Measurements from ENCODE around the gene NRG2. TPM values are rescaled to one million over a fixed set of nuclear protein-coding genes. Genes with fewer than 3 reads are reported as not detected.
A peak's percentile ranks its signal among the peaks of the same experiment; 100 is the strongest.

The NRG2 gene
- total RNA-seq, 3 donors from 2014 or later, result 5.9 to 16.5 (median 7.2) TPM

GRCh38 chr5:139961435-139962157 lies 81.5 kb downstream of the NRG2 start:
- H3K4me1 ChIP-seq, result peaks cover 0 to 2% of the 10 kb centered on the region in 2 donors
- no peak overlapping the region for H3K27ac ChIP-seq
- no peaks in the 10 kb centered on the region for H3K9me3 ChIP-seq
- DNase-seq (ENCODE audit: low spot score in 2 of 2), result no peak
- intact Hi-C loops (cut with DNase I; ENCODE audit: low total_unique reads), result loop anchor here (10.0 kb wide), 1 partner anchor 167 kb away; the partner anchor contains the start of gene PSD2
- H3K36me3 ChIP-seq, result no peaks in the 10 kb centered on the region
- H3K4me3 ChIP-seq, result no peak overlapping the region
- TF ChIP-seq POLR2AphosphoS5 (IDR thresholded peaks at IDR 0.05) (no peak), CTCF (IDR thresholded peaks at IDR 0.05) (no peak), POLR2A (IDR thresholded peaks at IDR 0.05) (no peak)
- no peaks in the 10 kb centered on the region for H3K27me3 ChIP-seq

GRCh38 chr5:139960723-139961383 lies 82.2 kb downstream of the NRG2 start:
- intact Hi-C loops (cut with DNase I; ENCODE audit: low total_unique reads), result loop anchor here (10.0 kb wide), 1 partner anchor 166 kb away; the partner anchor contains the start of gene PSD2
- Histone ChIP-seq H3K36me3 (no peaks in the 10 kb centered on the region), H3K9me3 (no peaks in the 10 kb centered on the region)

GRCh38 chr5:139958432-139959148 lies 84.5 kb downstream of the NRG2 start:
- DNase-seq (ENCODE audit: low spot score in 2 of 2), result no peak
- Histone ChIP-seq H3K27ac (peak overlapping the region in 1 of 2 donors; percentile 48), H3K36me3 (no peaks in the 10 kb centered on the region), H3K9me3 (no peaks in the 10 kb centered on the region), H3K4me1 (peaks cover 0 to 2% of the 10 kb centered on the region in 2 donors), H3K27me3 (no peaks in the 10 kb centered on the region), H3K4me3 (no peak overlapping the region)
- intact Hi-C loops (cut with DNase I; ENCODE audit: low total_unique reads), result loop anchor here (5.0 kb wide), 1 partner anchor 519 kb away; no protein-coding TSS in a partner anchor
- TF ChIP-seq POLR2AphosphoS5 (IDR thresholded peaks at IDR 0.05), result no peak
- no peak for TF ChIP-seq POLR2A (IDR thresholded peaks at IDR 0.05)
- TF ChIP-seq CTCF (IDR thresholded peaks at IDR 0.05), result no peak

More at GRCh38 chr5:139960723-139961383, 82.2 kb downstream of the NRG2 start:
- no peak for DNase-seq (ENCODE audit: low spot score in 2 of 2)
- Histone ChIP-seq H3K4me3 (no peak overlapping the region), H3K27ac (no peak overlapping the region), H3K4me1 (peaks cover 0 to 2% of the 10 kb centered on the region in 2 donors), H3K27me3 (no peaks in the 10 kb centered on the region)
- TF ChIP-seq CTCF (IDR thresholded peaks at IDR 0.05) (no peak), POLR2A (IDR thresholded peaks at IDR 0.05) (no peak)

- intact Hi-C loops (cut with DNase I; ENCODE audit: low total_unique reads), result loop anchor here (5.0 kb wide), 1 partner anchor 521 kb away; no protein-coding TSS in a partner anchor
- no peak overlapping the region for H3K4me3 ChIP-seq
- TF ChIP-seq POLR2A (IDR thresholded peaks at IDR 0.05), result no peak
- TF ChIP-seq POLR2AphosphoS5 (IDR thresholded peaks at IDR 0.05), result no peak
- no peak for TF ChIP-seq CTCF (IDR thresholded peaks at IDR 0.05)
- no peaks in the 10 kb centered on the region for H3K36me3 ChIP-seq
- no peaks in the 10 kb centered on the region for H3K9me3 ChIP-seq
- peaks cover 0 to 7% of the 10 kb centered on the region in 2 donors for H3K4me1 ChIP-seq
- H3K27me3 ChIP-seq, result no peaks in the 10 kb centered on the region
- H3K27ac ChIP-seq, result no peak overlapping the region
- no peak for DNase-seq (ENCODE audit: low spot score in 2 of 2)
Observed at GRCh38 chr5:139956342-139956741, 86.8 kb downstream of the NRG2 start.

Measured in breast epithelium (tissue), 4 donors.